Left kidney (tissue), 2 donors: Measurements from ENCODE around the gene ITGA8. TPM values are rescaled to one million over a fixed set of nuclear protein-coding genes. Genes with fewer than 3 reads are reported as not detected.
"Not testable (repeated sequence)": the region's sequence is repeated elsewhere in the genome, so short reads cannot be mapped to it uniquely, and the experiment has no call there.

Experiments used
- DNase-seq: peaks from one replicate; pipeline ENCODE4 v3.0.0-alpha.2; 2013
- polyA plus RNA-seq: library from polyadenylated mRNA; unstranded; fragments of 120-200 nt; gene quantifications from one replicate; pipeline ENCODE4 v1.2.1, GENCODE V29; 2013; ENCODE audit not compliant: insufficient read length

The ITGA8 gene
- polyA plus RNA-seq, 1 donor: 47.7 TPM

DNA sequence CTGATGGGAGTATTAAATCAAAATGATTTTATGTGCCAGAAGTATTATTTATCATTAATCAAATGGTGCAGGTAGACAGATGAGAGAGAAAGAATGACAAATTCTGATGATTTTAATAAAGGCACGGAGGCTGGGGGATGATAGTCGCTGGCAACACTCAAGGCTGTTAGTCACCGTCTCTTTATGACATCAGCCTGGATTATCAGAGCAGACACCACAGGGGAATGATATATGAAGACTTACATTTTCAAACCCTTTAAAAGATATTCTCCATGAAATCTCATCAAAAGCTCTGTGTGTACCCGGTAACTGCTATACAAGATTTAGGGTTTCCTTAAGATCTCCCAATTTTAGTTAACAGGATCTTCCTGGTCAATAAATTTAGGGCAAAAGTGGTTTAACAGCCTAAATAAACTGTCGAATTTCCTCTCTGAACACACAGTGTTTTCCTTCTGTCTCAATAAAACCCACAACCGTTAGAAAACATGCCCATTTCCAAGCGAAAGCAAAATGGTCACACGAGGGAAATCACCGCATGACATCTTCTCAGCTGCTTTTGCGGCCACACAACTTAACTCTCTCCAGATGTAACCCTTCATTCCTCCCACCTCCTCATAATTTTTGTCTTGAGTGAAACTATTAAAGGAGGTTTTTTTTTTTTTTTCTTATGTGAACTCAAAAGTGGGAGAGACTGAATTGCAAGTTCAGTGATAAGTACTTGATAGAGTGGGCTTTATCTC is 215.5 kb downstream of the ITGA8 start:
- DNase-seq: peak; percentile 62

DNA sequence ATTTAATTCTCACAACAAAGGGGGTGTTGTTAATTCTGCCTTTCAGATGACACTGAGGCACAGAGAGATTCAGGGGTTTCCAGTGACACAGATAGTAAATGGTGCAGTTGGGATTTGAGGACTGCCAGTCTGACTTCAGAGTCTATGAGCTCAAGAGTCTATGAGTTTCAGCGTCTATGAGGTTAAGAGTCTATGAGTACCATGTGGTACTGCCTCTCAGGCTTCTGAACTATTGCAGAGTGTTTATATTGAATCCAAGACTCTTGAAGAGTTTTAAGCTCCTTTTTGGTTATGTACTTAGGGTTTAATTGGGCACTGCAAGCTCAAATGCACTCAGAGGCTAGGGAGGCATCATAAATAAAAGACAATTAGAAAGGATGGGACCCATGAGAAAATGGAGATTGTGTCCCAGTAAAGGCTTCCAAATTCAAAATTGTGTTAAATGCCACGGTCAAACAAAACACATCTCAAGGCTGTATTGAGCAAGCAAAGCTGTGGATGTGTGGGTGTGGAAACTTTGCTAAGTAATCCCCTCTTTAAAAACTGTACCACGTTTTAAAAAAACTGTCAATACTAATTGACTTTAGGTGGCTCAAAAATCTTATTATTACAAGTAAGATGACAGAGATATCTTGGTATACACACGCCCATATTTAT is 224.7 kb downstream of the ITGA8 start:
- no peak for DNase-seq

DNA sequence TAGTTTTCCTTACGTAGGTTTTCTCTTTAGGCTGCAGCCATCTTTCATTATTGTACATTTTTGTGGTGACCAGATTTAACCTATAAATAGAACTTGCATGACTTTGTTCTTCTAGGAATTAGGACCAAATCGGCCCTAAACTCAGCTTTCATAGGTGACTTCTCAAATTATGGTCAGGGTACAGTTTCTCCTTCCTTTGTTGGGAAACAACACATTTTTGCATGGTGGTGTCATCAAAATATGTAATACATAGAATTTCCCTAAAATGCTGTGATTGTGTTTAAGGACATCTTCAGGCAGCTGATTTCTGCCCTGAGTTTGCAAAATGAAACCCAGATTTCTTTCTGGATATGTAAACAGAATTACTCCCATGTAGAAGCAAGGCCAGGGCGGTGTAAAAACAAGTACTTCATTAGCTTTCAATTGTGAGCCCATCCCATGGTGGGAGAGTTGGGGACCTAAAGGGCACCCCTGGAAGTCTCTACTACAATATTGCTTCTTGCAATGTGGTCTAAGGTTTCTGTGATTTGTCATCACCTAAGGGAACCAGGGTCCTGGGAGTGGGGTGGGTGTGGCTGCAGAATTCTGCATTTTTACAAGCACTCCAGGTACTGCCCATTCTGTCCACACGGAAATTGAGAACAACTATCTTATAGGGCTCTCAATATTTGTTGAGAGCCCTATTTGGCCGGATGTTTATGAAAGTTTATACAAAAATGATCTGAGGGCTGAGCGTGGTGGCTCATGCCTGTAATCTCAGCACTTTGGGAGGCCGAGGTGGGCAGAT is 227.7 kb downstream of the ITGA8 start:
- DNase-seq: no peak

DNA sequence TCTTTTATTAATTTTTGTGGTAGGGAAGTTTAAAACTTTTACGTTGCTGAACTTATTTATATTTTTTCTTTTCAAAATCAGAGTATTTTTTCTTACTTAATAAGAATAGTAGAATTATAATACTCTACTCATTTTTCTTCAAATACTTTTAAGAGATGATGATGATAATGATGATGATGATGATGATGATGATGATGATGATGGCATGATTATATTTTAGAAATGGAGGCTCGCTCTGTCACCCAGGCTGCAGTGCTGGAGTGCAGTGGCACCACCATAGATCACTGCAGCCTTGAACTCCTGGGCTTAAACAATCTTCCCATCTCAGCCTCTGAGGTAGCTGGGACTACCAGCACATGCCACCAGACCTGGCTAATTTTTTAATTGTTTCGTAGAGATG is 230.3 kb downstream of the ITGA8 start:
- DNase-seq: no peak

- no peak for DNase-seq
Observed at GRCh38 chr10:15487376-15487775, 232.3 kb downstream of the ITGA8 start.

- no peak for DNase-seq
Observed at GRCh38 chr10:15486404-15486803, 233.3 kb downstream of the ITGA8 start.

GRCh38 chr10:15485684-15486316 is 233.9 kb downstream of the ITGA8 start:
- DNase-seq: no peak

DNA sequence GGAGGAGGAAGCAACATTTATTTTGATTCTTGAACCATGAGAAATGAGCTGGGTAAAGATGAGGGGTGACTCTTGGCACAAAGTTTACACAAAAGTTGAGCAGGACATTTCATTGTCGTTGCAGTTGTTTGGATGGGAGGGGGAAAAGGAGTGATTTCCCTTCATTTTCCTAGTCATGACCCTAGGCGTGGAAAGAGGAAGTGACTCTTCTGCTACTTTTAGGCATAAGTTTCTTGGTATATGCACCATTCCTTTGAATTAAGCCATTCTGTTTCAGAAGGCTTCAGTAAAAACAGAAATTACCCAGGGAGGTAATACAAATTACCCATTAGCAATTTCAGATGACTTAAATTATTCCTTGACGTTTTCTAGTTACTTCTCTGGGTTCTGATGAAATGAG is 234.7 kb downstream of the ITGA8 start:
- no peak for DNase-seq

GRCh38 chr10:15484128-15484527 is 235.6 kb downstream of the ITGA8 start:
- DNase-seq: no peak

- no peak for DNase-seq
Observed at GRCh38 chr10:15483215-15484075, 236.3 kb downstream of the ITGA8 start.

GRCh38 chr10:15482156-15482555 is 237.6 kb downstream of the ITGA8 start:
- no peak for DNase-seq

DNA sequence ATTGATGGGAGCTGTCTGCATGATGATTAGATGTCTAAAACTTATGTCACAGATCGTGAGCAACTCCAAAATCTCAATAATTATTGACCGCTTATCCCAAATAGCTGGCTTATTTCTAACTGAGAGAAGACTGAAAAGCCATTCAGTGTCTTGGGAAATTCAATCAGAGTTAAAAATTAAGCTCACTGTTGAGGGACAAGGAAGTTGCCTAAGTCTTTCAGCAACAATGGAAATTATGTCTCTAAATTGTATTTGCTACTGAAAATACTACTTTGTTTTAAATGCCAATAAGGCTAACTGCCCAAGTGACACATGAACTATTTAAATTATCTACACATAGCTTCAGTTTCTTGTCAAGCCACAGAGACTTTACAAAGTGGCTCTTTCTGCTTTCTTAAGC is 240.8 kb downstream of the ITGA8 start:
- DNase-seq: no peak

DNA sequence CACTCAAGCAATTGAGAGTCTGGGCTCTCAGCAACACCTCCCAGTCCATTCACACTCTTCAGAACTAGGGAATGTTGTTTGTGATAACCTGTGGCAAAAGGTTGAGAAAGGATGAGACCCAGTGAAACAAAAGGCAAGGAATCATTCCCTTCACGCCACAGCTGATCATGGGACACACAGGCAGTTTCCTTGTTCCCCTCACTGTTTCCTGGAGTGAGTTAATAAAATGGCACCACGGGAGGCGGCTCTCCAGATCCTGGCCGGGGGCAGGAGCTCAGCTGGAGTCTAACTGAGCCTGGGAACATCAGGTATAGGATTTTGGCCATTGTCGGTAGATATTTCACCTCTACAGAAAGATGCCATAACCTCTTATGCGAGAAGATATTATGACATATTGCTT is 241.3 kb downstream of the ITGA8 start:
- DNase-seq: no peak

- no peak for DNase-seq
Observed at GRCh38 chr10:15476337-15476736, 243.4 kb downstream of the ITGA8 start.

- DNase-seq: not testable (repeated sequence)
Observed at GRCh38 chr10:15475439-15475838, 244.3 kb downstream of the ITGA8 start.

- DNase-seq: no peak
Observed at GRCh38 chr10:15474671-15475070, 245.1 kb downstream of the ITGA8 start.

DNA sequence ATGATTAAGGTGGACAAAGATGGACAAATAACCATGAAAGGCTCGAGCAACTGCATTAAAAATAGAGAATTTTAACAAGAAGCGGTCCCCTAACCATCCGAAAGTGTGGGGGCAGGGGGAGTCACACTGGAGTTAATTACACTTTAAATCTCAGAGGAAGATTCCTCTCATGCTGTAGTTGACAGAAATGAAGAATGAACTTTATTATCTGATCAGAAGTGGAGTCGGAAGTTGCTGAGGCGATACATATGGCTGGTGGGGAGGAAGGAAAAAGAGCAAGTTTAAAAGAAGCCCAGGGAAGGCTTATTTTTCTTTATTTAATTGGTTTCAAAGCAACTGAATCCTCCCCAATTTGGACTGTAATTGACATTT is 246.3 kb downstream of the ITGA8 start:
- peak; percentile 66 for DNase-seq

DNA sequence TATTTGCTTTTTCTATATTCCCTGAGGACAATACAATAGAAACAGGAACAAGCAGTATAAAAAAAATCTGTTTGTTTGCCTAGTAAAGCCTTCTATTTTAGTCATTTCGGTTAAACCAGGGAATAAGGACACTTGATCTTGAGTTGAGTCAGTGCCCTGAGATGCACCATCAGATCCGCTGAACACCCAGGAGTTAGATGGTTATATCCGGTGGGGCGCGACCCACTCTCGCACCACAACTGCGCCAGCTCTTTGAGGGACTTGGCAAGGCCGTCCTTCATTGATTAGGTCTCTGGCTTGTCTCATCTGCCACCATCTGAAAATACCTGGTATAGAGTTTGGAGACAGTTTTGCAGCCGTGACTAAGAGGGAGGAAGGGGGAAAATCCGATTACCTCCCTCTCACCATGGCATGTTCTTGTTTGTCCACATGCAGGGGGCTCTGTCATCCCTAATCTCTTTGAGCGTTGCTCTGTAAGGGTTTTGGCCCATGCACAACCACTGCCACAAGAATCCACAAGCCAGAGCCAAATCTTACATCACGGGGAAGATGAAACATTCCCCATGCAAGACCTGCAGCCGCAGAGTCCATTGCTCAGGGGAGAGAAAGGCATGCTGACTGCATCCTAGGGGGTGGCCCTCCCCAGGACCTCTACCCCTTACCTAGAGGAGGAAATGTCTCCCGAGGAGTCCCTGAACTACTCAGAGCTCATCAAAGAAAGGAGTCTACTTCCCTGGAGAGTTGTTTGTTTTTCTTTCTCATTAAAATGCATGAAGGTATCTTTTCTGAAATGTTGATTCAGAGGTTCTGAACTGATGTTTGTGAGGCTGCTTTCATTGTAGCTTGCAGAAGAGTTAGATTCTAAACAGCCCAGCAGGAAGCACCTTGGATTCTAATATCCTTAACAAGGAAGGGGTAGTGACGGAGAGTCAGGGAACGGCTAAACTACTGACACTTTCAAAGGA is 247.0 kb downstream of the ITGA8 start:
- DNase-seq: no peak

DNA sequence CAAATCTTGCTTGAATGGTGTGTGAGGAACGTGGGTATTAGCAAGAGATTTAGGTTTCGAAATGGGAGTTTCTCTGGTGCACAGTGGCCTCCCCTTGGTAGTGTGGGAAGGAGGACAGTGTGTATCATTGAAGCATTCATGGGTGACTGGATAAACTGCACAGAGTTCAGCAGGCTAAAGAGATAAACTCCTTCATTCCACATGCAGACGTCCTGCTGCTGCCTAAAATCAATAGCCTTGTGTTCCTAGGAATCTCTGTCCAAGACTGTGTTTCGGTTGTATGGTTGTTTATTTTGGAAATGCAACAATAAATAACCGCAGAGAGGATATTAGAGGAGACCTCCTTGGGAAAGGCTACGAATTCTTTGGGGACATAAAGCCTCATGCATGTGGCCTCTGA is 247.7 kb downstream of the ITGA8 start:
- DNase-seq: no peak

DNA sequence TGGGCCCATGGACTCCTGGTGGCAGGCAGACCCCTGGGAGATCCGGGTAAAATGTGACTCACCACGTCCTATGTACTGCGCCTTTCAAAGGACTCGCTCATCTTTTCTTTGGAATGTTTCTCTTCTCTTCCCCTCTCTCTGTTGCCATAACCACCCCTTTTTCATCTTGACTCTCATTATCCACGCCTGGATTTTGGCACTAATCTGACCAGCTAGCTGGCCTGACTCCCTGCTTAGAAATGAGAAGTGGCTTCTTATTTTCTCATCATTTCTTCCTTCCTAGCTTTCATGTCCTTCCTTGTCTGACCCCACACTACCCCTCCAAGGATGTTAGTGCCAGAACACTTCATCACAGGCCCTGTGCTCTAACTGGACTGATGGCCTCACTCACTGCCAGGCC is 250.6 kb downstream of the ITGA8 start:
- DNase-seq: no peak

DNA sequence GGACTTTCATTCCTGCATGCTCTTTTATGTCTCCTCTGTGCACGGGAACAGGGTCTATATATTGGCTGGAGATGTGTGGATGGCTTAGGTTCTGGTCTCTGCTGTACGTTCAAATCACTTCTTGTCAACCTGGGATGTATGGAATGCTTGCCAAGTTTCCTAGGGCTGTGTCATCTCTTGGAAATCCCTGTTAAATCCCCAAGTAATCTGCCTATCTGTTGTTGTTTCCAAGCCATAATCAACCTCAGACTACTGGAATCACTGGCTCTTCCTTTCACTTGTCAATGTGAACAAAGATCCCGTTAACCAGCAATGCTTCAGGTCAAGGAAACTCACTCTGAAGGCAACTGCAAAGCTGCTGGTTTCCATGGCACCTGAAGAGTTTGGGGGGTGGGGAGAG is 255.3 kb downstream of the ITGA8 start:
- no peak for DNase-seq
